Nephron progenitor cell (in vitro differentiated cells): ENCODE measurements around the gene ALDH6A1.

Experiments used
- DNase-seq: peaks from one replicate; pipeline ENCODE4 v3.0.0; 2021
- H3K27ac Mint-ChIP-seq: 2 replicates; pipeline ENCODE4 v1.8.0; 2021; ENCODE audit warnings: mild to moderate bottlenecking, moderate library complexity, mixed read lengths
- H3K27me3 Mint-ChIP-seq: 2 replicates; pipeline ENCODE4 v1.8.0; 2021; ENCODE audit warnings: mild to moderate bottlenecking, low read depth, mixed read lengths; ENCODE audit not compliant: poor library complexity
- H3K36me3 Mint-ChIP-seq: 2 replicates; pipeline ENCODE4 v1.8.0; 2021; ENCODE audit warnings: low read depth, mixed read lengths
- H3K4me1 Mint-ChIP-seq: 2 replicates; pipeline ENCODE4 v1.8.0; 2021; ENCODE audit warnings: mixed read lengths
- H3K4me3 Mint-ChIP-seq: 2 replicates; pipeline ENCODE4 v1.8.0; 2021; ENCODE audit warnings: mild to moderate bottlenecking, moderate library complexity, mixed read lengths
- H3K9me3 Mint-ChIP-seq: 2 replicates; pipeline ENCODE4 v1.8.0; 2021; ENCODE audit warnings: mild to moderate bottlenecking, moderate library complexity, mixed read lengths
- TF ChIP-seq, protein P1 (sequence below): fragments of 200-600 bp; sonication (generic); IDR thresholded peaks from 2 replicates; pipeline ENCODE4 v1.5.0; 2021; ENCODE audit warnings: antibody characterized with exemption

ALDH6A1 gene

DNA sequence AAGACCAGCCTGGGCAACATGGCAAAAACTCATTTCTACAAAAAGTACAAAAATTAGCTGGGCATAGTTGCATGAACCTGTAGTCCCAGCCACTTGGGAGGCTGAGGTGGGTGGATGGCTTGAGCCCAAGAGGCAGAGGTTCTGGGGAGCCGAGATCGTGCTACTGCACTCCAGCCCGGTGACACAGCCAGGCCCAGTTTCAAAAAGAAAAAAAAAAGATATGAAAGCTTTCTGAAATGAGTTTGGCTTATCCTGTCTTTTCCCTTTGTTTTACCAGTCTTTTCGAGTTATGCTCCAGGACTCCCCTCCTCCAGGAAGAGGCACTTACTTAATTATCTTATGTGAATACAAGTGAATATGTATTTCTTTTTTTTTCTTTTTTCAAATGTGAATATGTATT is 61.9 kb downstream of the ALDH6A1 start:
- TF ChIP-seq, protein P1, sequence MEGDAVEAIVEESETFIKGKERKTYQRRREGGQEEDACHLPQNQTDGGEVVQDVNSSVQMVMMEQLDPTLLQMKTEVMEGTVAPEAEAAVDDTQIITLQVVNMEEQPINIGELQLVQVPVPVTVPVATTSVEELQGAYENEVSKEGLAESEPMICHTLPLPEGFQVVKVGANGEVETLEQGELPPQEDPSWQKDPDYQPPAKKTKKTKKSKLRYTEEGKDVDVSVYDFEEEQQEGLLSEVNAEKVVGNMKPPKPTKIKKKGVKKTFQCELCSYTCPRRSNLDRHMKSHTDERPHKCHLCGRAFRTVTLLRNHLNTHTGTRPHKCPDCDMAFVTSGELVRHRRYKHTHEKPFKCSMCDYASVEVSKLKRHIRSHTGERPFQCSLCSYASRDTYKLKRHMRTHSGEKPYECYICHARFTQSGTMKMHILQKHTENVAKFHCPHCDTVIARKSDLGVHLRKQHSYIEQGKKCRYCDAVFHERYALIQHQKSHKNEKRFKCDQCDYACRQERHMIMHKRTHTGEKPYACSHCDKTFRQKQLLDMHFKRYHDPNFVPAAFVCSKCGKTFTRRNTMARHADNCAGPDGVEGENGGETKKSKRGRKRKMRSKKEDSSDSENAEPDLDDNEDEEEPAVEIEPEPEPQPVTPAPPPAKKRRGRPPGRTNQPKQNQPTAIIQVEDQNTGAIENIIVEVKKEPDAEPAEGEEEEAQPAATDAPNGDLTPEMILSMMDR: no peak
- DNase-seq: no peak
- H3K4me1 Mint-ChIP-seq: peaks cover 17% of the 10 kb centered on the region
- no peak overlapping the region for H3K27ac Mint-ChIP-seq
- H3K4me3 Mint-ChIP-seq: no peak overlapping the region
- no peaks in the 10 kb centered on the region for H3K36me3 Mint-ChIP-seq
- H3K9me3 Mint-ChIP-seq: no peaks in the 10 kb centered on the region
- peaks cover 3% of the 10 kb centered on the region for H3K27me3 Mint-ChIP-seq

DNA sequence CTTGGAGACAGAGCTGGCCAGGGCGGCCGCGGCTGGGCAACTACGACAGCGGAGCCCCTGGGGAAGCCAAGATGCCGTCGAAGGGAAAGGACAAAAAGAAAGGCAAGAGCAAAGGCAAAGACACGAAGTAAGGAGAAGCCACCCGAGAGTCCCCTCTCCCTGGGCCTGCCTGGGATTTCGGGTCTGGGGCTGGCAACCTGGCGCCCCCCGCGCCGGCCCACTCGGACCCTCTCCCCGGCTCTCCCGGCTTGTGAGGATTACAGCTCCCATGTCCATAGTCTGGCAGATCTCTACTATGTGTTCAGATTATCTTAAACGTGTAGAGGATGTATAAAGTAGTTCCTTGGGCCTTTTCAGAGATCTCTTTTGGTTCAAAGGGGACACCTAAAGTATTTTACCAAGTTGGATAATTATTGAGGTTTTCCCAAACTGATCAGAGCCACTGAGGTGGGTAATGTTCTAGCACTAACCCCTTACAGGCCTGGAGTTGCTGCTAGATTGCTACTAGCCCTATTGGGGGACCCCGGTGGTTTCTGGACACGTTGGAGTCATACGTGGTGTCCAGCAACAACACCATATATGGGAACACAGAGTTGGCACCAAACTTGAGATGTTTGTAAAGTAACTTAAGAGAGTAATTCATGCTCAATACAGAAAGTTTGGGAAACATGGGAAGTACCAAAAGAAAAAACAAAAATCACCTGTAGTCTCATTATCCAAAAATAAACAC is 64.7 kb downstream of the ALDH6A1 start:
- Mint-ChIP-seq H3K27ac (peak overlapping the region; percentile 83), H3K36me3 (no peaks in the 10 kb centered on the region), H3K27me3 (peaks cover 2% of the 10 kb centered on the region), H3K4me3 (peak overlapping the region; percentile 92), H3K4me1 (peaks cover 17% of the 10 kb centered on the region), H3K9me3 (no peaks in the 10 kb centered on the region)
- DNase-seq: no peak
- TF ChIP-seq, protein P1: no peak

DNA sequence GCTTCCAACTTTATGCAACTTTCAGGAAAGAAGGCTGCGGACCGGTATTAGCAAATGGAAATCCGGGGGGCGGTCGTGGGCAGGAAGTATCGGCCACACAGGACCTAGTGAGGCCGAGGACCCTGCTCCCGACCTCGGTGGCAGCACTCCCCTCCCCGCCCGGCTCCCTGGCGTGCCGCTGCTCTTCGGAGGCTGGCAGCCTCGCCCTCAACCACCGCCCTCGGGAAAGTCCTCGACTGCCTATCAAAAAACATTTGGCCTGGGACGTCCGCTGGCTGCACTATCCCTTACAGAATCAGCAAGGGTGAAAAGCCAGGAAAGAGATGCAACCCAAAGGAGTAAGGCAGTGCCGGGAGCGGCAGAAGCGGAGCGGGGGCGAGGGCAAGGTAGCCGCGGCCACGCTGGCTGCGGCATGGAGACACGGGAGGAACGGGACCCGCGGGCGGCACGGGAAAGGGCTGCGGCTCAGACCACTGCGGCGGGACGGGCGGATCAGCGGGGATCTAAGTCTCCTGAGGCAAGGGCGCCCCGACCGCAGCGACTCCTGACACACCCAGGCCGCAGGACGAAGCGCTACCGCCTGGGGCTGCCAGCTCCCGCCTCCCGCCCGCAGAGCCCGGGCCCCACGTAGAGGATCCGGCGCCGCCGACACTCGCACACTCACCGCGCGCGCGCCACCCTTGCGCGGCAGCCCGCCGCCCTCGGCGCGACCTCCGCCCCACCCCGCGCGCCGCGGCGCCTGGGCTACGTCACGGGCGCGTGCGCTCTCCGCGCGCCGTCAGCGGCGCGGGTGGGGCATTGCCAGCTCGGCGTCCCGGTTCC is 65.5 kb downstream of the ALDH6A1 start, which contains the start of the genes BBOF1 and ENTPD5:
Gene BBOF1, plus strand, starts transcription at position 764 of the 822 bp plus-strand sequence. CDS start 130 bp downstream, outside the sequence.
Gene ENTPD5, minus strand, starts transcription at position 703 of the 822 bp plus-strand sequence. CDS start 31,186 bp downstream, outside the sequence.
- DNase-seq: peak; percentile 86
- Mint-ChIP-seq H3K4me1 (peaks cover 17% of the 10 kb centered on the region), H3K27me3 (no peaks in the 10 kb centered on the region), H3K9me3 (no peaks in the 10 kb centered on the region), H3K36me3 (no peaks in the 10 kb centered on the region), H3K27ac (peak within 1 kb of the TSS; percentile 89), H3K4me3 (peak within 1 kb of the TSS; percentile 92)
- TF ChIP-seq, protein P1: no peak

DNA sequence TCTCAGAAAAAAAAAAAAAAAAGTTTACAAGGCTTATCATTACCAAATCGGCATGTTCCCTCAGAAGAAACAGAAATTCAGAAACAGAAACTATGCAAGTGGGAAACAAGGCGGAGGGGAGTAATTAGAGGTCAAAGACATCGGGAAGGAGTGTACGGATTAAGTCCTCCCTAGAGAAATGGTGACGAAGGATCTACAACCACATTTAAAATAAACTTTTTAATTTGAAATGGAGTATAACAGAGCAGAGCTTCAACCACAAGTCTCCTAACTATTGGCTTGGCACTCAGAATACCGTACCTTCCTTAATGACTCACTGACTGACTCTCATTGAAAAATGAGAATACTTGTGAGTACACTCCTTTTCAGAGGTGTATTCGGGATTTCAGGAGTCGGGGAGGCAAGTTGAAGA is 66.1 kb downstream of the ALDH6A1 start:
- Mint-ChIP-seq H3K4me3 (peak overlapping the region; percentile 92), H3K4me1 (peaks cover 17% of the 10 kb centered on the region), H3K27me3 (no peaks in the 10 kb centered on the region), H3K9me3 (no peaks in the 10 kb centered on the region), H3K27ac (peak overlapping the region; percentile 89), H3K36me3 (no peaks in the 10 kb centered on the region)
- no peak for DNase-seq
- TF ChIP-seq, protein P1: no peak

DNA sequence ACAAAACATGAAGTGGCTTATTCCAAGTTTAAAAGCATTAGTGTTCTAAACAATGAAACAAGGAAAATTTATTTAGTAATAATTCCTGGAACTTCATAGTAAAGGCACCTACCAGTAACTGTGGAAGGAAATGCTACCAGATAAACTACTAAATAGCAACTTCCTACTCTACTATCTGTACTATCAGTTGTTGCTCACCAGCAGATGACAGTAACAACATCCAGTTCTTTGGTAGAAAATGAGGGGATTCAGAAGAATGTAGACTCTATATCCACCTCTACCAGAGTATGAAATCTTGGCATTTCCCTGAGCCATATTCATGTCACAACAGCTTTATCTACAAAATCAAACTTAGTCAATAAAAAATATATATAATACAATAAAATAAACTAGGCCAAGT is 68.3 kb downstream of the ALDH6A1 start:
- H3K4me1 Mint-ChIP-seq: peaks cover 17% of the 10 kb centered on the region
- H3K27me3 Mint-ChIP-seq: no peaks in the 10 kb centered on the region
- no peak overlapping the region for H3K27ac Mint-ChIP-seq
- no peak for DNase-seq
- H3K9me3 Mint-ChIP-seq: no peaks in the 10 kb centered on the region
- peaks cover 5% of the 10 kb centered on the region for H3K36me3 Mint-ChIP-seq
- TF ChIP-seq, protein P1: no peak
- H3K4me3 Mint-ChIP-seq: no peak overlapping the region
